Activated CD4-positive, alpha-beta T cell treated with anti-CD3 and anti-CD28 coated beads, Interleukin-2, Interleukin-6, amounts not matched to agents 100 ng/mL and 50 ng/mL, durations not matched to agents 16 hours and 8 hours (primary cell): ENCODE data around the gene RRAGA.
"Not testable (repeated sequence)": the region's sequence is repeated elsewhere in the genome, so short reads cannot be mapped to it uniquely, and the experiment has no call there.

Source experiments
- DNase-seq: peaks from one replicate; pipeline ENCODE4 v3.0.0-alpha.2; 2020

RRAGA gene

GRCh38 chr9:19087106-19088000, 38.1 kb downstream of the RRAGA start:
- no peak for DNase-seq

- DNase-seq, result not testable (repeated sequence)
Observed at GRCh38 chr9:19097431-19097830, 48.2 kb downstream of the RRAGA start.
